HEK293T (cell line): ENCODE data around the gene NAV2.

ENCODE experiments used
- CTCF ChIA-PET: fragments of 350-600 bp; formaldehyde crosslinking; extraction: SDS; loops from one replicate; lab custom pipeline; 2021; ENCODE audit warnings: antibody characterized with exemption, inconsistent platforms; lab: Yijun Ruan, JAX
- POLR2A ChIA-PET: fragments of 350-600 bp; formaldehyde crosslinking; extraction: SDS; loops from one replicate; lab custom pipeline; 2020; ENCODE audit warnings: antibody characterized with exemption, inconsistent platforms; lab: Yijun Ruan, JAX
- DNase-seq: peaks from one replicate; pipeline ENCODE4 v3.0.0; 2012; ENCODE audit warnings: mixed read lengths; ENCODE audit errors: extremely low spot score
- ARNT ChIP-seq: fragments of 450-650 bp; IDR thresholded peaks from 2 replicates; pipeline ENCODE4 v1.6.1; 2017; ENCODE audit warnings: mild to moderate bottlenecking
- BHLHE40 ChIP-seq: fragments of 450-650 bp; IDR thresholded peaks from 2 replicates; pipeline ENCODE4 v1.6.1; 2016; ENCODE audit warnings: mild to moderate bottlenecking, moderate library complexity, borderline replicate concordance
- CTBP1 ChIP-seq: fragments of 450-650 bp; IDR thresholded peaks from 2 replicates; pipeline ENCODE4 v1.6.1; 2016; ENCODE audit warnings: borderline replicate concordance
- ELF4 ChIP-seq: fragments of 450-650 bp; IDR thresholded peaks from 2 replicates; pipeline ENCODE4 v1.6.1; 2017; ENCODE audit warnings: antibody characterized with exemption
- FOXA1 ChIP-seq: fragments of 450-650 bp; IDR thresholded peaks from 2 replicates; pipeline ENCODE4 v1.6.1; 2016; ENCODE audit warnings: mild to moderate bottlenecking
- FOXK2 ChIP-seq: fragments of 450-650 bp; IDR thresholded peaks from 2 replicates; pipeline ENCODE4 v1.6.1; 2016; ENCODE audit warnings: mild to moderate bottlenecking
- FOXM1 ChIP-seq: fragments of 450-650 bp; IDR thresholded peaks from 2 replicates; pipeline ENCODE4 v1.6.1; 2017; ENCODE audit warnings: mild to moderate bottlenecking, borderline replicate concordance
- HDGF ChIP-seq: fragments of 450-650 bp; IDR thresholded peaks from 2 replicates; pipeline ENCODE4 v1.6.1; 2017; ENCODE audit warnings: antibody characterized with exemption, borderline replicate concordance
- L3MBTL2 ChIP-seq: fragments of 450-650 bp; conservative IDR thresholded peaks from 2 replicates; pipeline ENCODE4 v1.6.1; 2016; ENCODE audit warnings: mild to moderate bottlenecking
- LEF1 ChIP-seq: fragments of 450-650 bp; IDR thresholded peaks from 2 replicates; pipeline ENCODE4 v1.6.1; 2017; ENCODE audit warnings: mild to moderate bottlenecking, borderline replicate concordance
- NFRKB ChIP-seq: fragments of 450-650 bp; IDR thresholded peaks from 2 replicates; pipeline ENCODE4 v1.6.1; 2016; ENCODE audit warnings: mild to moderate bottlenecking, moderate library complexity
- PKNOX1 ChIP-seq: fragments of 450-650 bp; IDR thresholded peaks from 2 replicates; pipeline ENCODE4 v1.6.1; 2016
- SP1 ChIP-seq: fragments of 450-650 bp; IDR thresholded peaks from 2 replicates; pipeline ENCODE4 v1.6.1; 2017
- SUZ12 ChIP-seq: fragments of 450-650 bp; IDR thresholded peaks from 2 replicates; pipeline ENCODE4 v1.6.1; 2016; ENCODE audit warnings: mild to moderate bottlenecking
- TARDBP ChIP-seq: fragments of 450-650 bp; IDR thresholded peaks from 2 replicates; pipeline ENCODE4 v1.6.1; 2016
- ZNF384 ChIP-seq: fragments of 450-650 bp; IDR thresholded peaks from 2 replicates; pipeline ENCODE4 v1.6.1; 2016

The NAV2 gene

DNA sequence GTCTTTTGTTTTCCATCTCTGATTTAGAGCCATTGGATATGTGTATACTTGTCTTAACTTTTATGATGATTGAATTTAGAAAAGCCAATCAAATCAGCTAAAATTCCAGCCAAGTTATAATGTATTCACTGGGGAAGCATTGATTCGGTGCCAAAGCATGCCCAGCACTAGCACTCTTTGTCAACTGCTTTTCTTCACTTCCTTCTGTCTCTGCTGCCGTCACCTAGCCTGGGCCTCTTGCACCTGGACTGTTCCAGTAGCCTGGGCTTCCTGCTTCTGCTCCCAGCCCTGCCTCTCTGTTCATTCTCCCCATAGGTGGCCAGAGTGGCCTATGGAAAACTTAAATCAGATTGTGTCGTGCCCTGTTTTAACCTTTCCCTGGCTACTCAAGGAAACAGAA, 80.7 kb downstream of the NAV2 start:
- no peak for DNase-seq
- POLR2A ChIA-PET = no interaction called here
- TF ChIP-seq FOXM1 (no peak), SUZ12 (no peak), ELF4 (no peak), NFRKB (no peak)
- CTCF ChIA-PET = no interaction called here

- ChIA-PET POLR2A (no interaction called here), CTCF (no interaction called here)
- TF ChIP-seq ARNT (no peak), SP1 (no peak), NFRKB (no peak), CTBP1 (no peak), PKNOX1 (no peak), LEF1 (no peak), TARDBP (no peak), FOXK2 (no peak), SUZ12 (no peak), FOXM1 (no peak)
- no peak for DNase-seq
These were observed 81.5 kb downstream of the NAV2 start for GRCh38 chr11:19794161-19794560.

DNA sequence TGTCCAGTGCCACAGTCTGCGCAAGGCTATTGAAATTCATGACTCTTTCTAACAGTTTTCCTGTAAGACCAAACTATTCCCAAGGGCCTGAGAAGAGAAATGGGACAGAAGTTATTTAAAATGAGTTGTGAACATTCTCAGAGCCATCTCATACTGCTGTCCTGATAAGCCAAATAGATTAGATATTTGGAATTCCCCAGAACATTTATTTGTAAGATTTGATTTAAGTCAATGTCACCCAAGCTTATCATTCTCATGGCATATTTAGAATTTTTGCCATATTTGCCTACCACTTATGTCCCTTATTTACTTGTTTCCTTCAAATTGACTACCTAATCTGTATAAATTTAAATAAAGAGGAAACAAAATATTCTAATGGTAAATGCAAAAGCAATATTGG, 82.4 kb downstream of the NAV2 start:
- TF ChIP-seq FOXK2 = no peak
- TF ChIP-seq TARDBP = no peak
- CTCF ChIA-PET = no interaction called here
- POLR2A ChIA-PET = no interaction called here
- DNase-seq = no peak

- CTCF ChIA-PET = interaction anchor here (0.6 to 1.0 kb wide), 3 partner anchors 22 to 1551 kb away, joined by 3 to 4 read pairs (median 3); no protein-coding TSS in a partner anchor
- POLR2A ChIA-PET = no interaction called here
- DNase-seq = no peak
- TF ChIP-seq PKNOX1 (no peak), FOXM1 (no peak), ARNT (no peak), SP1 (no peak), ZNF384 (no peak), NFRKB (no peak), FOXK2 (no peak), L3MBTL2 (no peak), SUZ12 (no peak), FOXA1 (no peak), LEF1 (no peak), TARDBP (no peak), CTBP1 (no peak), ELF4 (no peak), BHLHE40 (no peak), HDGF (no peak)
These were observed 87.5 kb downstream of the NAV2 start for GRCh38 chr11:19800162-19800561.

DNA sequence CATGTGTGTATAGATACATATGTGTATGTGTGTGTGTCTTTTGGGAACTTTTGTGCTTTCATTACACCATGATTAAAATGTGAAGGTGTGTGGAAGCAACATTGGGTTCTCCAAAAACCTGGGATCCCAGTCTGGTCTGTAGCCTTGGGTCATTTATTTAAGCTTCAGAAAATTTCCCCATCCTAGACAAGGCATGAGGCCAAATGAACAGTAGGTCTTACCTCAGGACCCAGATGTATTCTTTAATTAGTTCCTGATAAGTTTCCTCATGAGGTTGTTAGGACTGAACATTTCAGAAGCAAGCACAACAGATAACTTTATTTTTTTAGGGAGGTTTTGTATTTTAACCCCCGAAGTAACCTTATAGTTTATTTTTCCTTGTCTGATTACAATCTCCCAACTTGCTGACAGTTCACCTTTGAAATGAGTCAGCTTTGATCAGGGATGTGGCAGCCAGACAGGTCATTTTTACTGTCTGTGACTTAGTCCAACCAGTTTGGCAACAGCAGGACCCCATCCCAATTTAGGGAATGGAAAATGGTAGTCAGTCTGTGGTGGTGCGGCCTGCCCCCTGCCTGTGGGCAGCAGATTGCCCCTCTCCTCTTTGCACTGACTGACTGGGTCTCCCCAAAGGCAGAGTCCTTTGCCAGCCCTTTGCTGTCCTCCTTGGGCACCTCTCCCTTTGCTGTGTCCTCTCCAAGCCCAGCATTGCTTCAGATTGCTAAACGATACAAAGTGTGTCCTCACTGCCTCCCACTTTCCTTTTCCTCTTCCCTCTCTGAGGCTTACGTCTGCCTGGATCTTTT, 88.3 kb downstream of the NAV2 start:
- POLR2A ChIA-PET = no interaction called here
- DNase-seq = no peak
- TF ChIP-seq HDGF = no peak
- TF ChIP-seq FOXM1 = no peak
- no peak for TF ChIP-seq LEF1
- no peak for TF ChIP-seq TARDBP
- TF ChIP-seq CTBP1 = no peak
- no peak for TF ChIP-seq SP1
- CTCF ChIA-PET = interaction anchor here (0.6 to 1.0 kb wide), 2 partner anchors 22 to 62 kb away, joined by 3 read pairs; no protein-coding TSS in a partner anchor

DNA sequence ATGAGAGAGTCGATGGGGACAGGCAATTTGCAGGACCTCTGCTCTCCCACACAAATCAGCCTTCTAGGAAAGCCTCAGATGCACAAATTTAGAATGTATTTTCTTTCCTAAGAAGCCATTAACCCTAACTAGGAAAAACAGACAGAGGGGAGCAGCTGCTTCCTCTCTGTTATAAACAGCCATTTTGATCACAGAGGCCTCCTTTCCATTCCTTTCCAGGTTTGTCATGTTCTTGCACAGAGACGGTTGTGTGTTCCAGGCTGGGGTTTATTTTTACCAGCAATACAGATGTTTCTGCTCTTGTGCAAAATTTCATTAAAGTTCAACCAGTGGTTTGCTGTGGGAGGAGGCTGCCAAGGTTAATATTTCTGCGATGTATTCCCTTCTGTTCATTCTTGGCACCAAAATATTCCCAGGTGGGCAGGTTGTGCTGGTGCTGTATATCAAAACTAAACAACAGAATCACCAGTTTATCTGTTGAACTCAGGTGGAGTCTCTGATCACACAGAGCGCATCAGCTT, 90.2 kb downstream of the NAV2 start:
- TF ChIP-seq FOXA1 = no peak
- no peak for TF ChIP-seq FOXM1
- TF ChIP-seq PKNOX1 = no peak
- TF ChIP-seq ZNF384 = no peak
- no peak for TF ChIP-seq L3MBTL2
- TF ChIP-seq HDGF = no peak
- no peak for TF ChIP-seq CTBP1
- TF ChIP-seq FOXK2 = no peak
- TF ChIP-seq BHLHE40 = no peak
- TF ChIP-seq ELF4 = no peak
- no peak for TF ChIP-seq SUZ12
- TF ChIP-seq NFRKB = no peak
- no peak for TF ChIP-seq TARDBP
- TF ChIP-seq LEF1 = no peak
- TF ChIP-seq ARNT = no peak
- POLR2A ChIA-PET = no interaction called here
- CTCF ChIA-PET = no interaction called here
- DNase-seq = no peak
